DMS153 treated with DMSO at 0.1 percent for 48 hours (cell line): ENCODE measurements around the gene MMP23B.

Source experiments
- DNase-seq: peaks from one replicate; lab custom pipeline; 2025; ENCODE audit not compliant: unreplicated experiment; lab: John Stamatoyannopoulos, UW

Gene MMP23B

DNA sequence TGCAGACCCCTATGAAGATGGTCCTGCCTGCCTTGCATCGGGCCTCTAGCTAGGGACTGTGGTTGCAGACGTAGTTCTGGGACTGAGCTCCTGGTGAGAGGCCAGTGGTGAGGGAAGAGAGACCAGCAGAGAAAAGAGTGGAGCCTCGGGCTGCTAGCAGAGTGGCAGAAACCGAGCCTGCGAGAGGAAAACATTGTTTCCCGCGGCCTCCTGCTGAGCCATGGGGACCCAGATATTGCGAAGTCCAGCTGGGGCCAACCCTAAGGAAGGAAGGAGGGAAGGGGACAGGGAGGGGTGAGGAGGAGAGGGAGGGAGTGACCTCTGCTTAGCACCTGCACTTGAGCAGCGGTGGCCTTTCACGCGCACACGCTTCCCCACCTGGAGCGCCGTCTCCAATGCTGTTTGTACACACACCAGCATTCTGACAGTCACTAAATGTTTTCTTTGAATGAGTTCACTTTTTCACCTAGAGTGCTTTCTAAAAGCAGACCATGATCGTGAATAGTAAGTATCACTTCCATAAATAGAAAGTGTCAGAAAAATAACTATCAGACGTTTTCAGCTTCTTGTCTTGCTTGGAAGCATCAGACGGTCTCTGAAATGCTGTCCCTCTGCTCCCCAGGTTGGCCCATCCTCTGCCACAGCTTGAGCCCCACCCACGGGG is 29.5 kb upstream of the MMP23B start:
- DNase-seq = no peak

DNA sequence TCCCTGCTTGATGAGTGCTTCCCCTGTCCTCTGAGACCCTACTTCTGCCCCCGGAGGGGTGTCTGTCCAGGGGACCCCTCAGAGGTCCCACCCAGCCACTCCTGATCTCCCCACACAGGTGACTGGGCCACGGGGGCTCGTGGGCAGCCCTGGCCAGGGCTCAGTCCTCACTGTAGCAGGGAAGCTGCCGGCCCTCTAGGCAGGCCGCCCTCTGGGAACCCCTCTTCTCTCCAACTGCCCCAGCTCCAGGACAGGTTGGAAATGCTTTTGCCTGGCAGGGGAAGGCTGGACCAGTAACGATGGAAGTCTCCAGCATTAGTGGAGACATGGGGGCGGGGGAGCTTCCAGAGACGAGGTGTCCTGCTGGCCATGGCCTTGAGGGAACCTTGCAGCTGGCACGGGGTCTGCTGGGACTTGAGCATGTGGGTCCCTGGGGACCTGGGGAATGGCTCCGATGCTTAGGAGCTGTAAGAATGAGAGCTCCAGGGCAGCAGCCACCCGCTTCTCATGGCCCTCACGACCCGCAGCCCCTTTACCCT is 28.9 kb upstream of the MMP23B start:
- no peak for DNase-seq

DNA sequence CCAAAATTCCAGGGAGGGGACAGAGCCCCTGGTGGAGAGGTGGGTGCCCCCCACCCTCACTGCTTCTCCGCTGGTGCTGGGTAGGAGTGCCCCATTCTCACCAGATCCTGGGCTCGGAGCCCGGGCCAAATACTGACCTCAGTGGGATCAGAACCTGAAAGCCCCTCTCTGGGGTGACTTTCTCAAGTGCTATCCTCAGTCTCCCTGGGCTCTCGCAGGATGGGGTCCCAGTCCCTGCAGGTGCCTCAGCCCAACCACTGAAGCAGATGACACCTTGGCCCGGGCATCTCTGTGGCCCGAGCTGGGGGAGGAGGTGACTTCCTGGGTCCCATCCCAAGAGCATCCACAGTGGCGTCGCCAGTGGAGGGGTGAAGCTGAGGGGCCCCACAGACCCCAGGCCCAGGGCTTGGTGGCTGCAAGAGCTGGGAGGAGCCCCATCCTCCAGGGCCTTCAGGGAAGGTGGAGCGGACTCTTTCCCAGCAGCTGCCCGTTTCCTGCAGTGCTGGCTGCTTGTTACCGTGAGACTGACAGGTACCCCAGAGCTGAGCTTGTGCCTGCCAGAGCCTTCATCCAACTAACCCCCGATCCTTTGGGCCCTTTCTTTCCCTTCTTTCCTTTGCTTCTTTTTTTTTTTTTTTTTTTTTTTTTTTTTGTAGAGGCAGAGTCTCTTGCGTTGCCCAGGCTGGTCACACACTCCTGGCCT is 28.2 kb upstream of the MMP23B start:
- no peak for DNase-seq

GRCh38 chr1:1604374-1605033 is 27.5 kb upstream of the MMP23B start:
- DNase-seq = no peak

- no peak for DNase-seq
These were observed 26.9 kb upstream of the MMP23B start for GRCh38 chr1:1605034-1605591.

- no peak for DNase-seq
These were observed 26.2 kb upstream of the MMP23B start for GRCh38 chr1:1605724-1606123.

DNA sequence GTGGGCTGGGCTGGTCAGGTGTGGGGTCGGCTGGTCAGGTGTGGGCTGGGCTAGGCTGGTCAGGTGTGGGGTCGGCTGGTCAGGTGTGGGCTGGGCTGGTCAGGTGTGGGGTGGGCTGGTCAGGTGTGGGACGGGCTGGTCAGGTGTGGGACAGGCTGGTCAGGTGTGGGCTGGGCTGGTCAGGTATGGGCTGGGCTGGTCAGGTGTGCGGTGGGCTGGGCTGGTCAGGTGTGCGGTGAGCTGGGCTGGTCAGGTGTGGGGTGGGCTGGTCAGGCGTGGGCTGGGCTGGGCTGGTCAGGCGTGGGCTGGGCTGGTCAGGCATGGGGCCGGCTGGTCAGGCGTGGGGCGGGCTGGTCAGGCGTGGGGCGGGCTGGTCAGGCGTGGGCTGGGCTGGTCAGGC is 25.7 kb upstream of the MMP23B start:
- no peak for DNase-seq

DNA sequence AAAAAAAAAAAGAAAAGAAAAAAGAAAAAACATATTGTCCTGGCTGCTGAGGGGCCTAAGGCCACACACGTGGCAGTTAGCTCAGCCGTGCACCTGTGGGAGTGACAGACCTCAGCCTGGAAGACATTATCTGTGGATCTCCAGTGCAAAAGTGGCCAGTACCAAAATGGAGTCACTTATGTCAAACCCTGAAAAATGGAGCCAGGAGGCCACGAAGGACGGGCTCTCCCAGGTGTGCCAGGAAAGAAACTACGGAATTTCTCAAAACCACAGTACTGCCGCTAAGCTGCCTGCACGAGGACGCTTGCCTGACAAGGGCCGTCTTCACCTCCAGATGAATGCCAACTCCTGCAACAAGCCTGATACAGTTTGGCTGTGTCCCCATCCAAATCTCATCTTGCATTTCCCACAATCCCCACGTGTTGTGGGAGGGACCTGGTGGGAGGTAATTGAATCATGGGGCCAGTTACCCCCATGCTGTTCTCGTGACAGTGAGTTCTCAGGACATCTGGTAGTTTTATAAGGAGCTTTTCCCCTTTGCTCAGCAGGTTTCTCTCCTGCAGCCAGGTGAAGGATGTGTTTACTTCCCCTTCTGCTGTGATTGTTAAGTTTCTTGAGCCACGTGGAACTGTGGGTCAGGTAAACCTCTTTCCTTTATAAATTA is 22.0 kb upstream of the MMP23B start:
- DNase-seq = no peak

GRCh38 chr1:1610796-1611195 is 21.2 kb upstream of the MMP23B start:
- DNase-seq = no peak

DNA sequence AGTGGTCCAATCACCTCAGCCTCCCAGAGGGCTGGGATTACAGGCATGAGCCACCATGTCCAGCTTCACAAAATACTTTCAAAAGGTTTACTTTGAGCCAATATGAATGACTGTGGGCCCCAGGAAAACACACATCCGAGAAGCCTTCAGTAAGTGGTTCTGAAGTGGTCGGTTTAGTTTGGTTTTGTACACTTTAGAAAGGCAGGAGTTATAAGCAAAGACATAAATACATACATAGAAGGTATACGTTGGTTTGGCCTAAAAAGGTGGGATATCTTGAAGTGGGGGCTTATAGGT is 19.9 kb upstream of the MMP23B start:
- DNase-seq = no peak

DNA sequence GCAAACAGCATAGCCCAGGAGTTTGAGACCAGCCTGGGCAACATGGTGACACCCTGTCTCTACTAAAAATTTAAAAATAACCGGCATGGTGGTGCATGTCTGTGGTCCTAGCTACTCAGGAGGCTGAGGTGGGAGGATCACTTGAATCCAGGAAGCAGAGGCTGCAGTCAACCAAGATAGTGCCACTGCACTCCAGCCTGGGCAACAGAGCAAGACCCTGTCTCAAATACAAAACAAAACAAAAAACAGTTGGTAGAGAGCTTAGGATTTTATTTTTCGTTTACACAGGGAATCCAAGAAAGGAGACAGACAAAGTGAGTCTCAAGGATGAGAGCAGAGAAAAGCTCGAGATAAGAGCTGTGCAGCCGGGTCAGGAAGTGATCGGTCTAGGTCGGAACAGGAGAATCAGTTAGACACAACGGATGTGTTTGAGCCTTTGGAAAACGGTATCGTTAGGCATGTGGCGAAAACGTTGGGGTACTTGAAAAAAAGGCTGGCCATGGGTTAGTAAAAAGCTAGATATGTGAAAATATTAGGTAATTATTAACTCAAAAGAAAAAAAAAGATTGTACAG is 18.4 kb upstream of the MMP23B start:
- DNase-seq = no peak

DNA sequence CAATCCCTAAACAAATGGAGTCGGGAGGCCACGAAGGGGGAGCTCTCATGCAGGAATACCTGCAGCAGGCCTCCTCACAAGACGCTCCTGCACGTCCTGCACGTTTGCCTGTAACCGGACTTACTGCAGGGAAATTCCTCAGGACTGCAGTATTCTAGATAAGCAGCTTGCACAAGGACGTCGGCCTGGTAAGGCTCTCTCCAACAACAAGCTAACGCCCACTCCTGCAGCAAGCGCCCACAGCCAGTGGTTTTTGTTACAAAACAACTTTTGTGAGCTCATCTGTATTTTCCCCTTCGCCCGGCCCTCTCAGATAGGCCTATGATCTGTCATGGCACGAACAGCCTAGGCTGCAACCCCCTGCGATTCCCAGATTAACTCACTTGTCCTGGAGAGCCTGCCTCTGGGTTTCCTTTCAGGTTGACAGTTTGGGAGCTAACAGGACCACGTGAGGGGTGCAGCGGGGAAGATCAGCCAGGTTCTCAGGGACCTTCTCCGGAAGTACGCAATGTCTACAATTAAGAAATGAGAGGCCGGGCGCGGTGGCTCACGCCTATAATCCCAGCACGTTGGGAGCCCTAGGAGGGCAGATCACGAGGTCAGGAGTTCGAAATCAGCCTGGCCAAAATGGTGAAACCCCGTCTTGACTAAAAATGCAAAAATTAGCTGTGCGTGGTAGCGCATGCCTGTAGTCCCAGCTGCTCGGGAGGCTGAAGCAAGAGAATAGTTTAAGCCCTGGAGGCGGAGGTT is 17.6 kb upstream of the MMP23B start:
- DNase-seq = no peak

- no peak for DNase-seq
These were observed 17.1 kb upstream of the MMP23B start for GRCh38 chr1:1614954-1615255.

- DNase-seq = peak; percentile 100
These were observed 16.5 kb upstream of the MMP23B start, which contains the start of gene MIB2 for GRCh38 chr1:1615256-1616044. Gene MIB2, plus strand, starts transcription at chr1:1615500. Its CDS starts 7,953 bp downstream, at chr1:1623453.

DNA sequence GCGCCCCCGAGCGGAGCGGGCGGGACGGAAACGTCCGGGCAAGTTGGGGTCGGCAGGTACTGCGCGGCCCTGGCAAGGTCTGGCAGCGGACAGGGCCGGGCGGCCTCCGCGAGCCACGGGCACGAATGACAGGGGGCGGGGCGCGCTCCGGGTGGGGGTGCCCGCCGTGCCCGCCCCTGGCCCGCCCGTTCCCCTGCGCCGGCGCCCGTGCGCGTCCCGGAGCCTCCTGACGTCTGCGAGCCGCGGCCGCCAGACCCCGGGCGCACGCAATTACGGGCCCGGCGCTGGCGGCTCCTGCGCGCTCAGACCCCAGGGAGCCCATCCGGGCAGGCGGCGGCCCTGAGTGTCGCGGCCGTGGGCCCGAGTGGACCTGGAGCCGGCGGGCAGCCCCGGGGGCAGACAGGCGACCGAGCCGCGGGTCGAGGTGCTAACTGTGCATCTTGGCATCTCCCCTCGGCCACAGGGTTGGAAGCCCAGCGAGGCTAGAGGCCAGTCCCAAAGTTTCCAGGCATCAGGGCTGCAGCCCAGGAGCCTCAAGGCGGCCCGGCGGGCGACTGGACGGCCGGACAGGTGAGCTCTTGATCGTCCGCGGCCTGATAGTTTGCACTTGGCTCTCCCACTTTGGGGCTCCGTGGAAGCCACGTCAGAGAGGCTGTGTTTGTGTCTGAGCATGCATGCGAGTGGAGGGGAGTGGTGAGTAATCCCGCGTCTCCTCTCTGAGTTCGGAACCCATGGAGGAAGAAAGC is 15.8 kb upstream of the MMP23B start:
- no peak for DNase-seq

DNA sequence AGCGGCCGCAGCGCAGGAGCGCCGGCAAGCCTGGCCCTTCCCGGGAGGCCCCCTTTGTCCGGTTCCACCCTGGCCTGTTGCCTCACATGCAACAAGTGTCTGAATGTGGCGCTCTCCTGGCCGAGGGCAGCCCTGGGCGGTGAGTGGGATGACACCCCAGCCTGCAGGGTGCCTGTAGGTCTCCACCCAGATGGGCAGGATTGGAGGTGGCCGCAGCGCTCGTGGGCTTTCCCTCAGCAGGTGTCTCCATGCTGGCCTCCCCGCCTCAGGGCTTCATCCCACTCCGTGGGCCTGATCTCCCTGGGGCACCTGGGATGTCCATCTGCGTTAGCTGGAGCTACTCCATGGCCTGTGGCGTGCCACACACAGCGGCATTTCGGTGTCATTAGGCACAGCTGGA is 15.1 kb upstream of the MMP23B start:
- no peak for DNase-seq

- DNase-seq = no peak
These were observed 14.5 kb upstream of the MMP23B start for GRCh38 chr1:1617516-1617915.

GRCh38 chr1:1617925-1618324 is 14.0 kb upstream of the MMP23B start:
- DNase-seq = no peak
